Mucosa of descending colon (tissue), 3 donors: ENCODE data around the gene DDC. TPM values are rescaled to one million over a fixed set of nuclear protein-coding genes. Genes with fewer than 3 reads are reported as not detected.

Experiments
- ATAC-seq: fragments of 200-7000 bp; cut with Tn5 transposase; one replicate; pipeline ENCODE4 v1.9.1; 2020; ENCODE audit warnings: mild to moderate bottlenecking, moderate library complexity
- DNase-seq, 3 donors: peaks; one replicate each; pipeline ENCODE4 v3.0.0-alpha.2; 2020
- H3K36me3 ChIP-seq: fragments of 200-600 bp; one replicate; pipeline ENCODE4 v1.8.0; 2021; ENCODE audit warnings: low read depth, mild to moderate bottlenecking
- H3K4me1 ChIP-seq: fragments of 200-600 bp; one replicate; pipeline ENCODE4 v1.8.0; 2021; ENCODE audit warnings: low read depth, mild to moderate bottlenecking
- H3K4me3 ChIP-seq: fragments of 200-600 bp; one replicate; pipeline ENCODE4 v1.8.0; 2021; ENCODE audit warnings: mild to moderate bottlenecking
- H3K9me3 ChIP-seq: fragments of 200-600 bp; one replicate; pipeline ENCODE4 v1.8.0; 2021; ENCODE audit warnings: mild to moderate bottlenecking
- CTCF ChIP-seq: fragments of 200-600 bp; IDR thresholded peaks from one replicate; pipeline ENCODE4 v1.8.0; 2022; ENCODE audit warnings: antibody characterized with exemption, mild to moderate bottlenecking
- intact Hi-C, 2 donors: fragments of 100-400 bp; cut with DNase I in 1 of 2; cut with micrococcal nuclease in 1 of 2; formaldehyde crosslinking; loops; one replicate each; pipeline versions ENCODE4 v1.11.0 to v1.11.1; 2022; cut with DNase I, micrococcal nuclease
- total RNA-seq, 3 donors: library from RNA; stranded (reverse); fragmentation: NEBNext Ultra II Directional in 2 of 3; extraction: Animal tissue kit (Norgen Biotek cat#: 25700) in 2 of 3; gene quantifications; one replicate each; pipeline versions ENCODE4 v1.2.1 to v1.2.4, GENCODE V29; 2021 to 2023
- donor health status: DM: no; HTN: no; CAD: no; lungs with moderate emphysema.
- donor health status: DM: no; HTN: no; CAD: no.
- donor health status: DM: no; HTN: yes; CAD: no.

Gene DDC
- total RNA-seq, 3 donors from 2014 or later = 29.6 to 94.5 (median 74.4) TPM

GRCh38 chr7:50608196-50608906, 43.1 kb upstream of the DDC start:
- ATAC-seq (peak; percentile 55), DNase-seq (no peak)
- Histone ChIP-seq H3K9me3 (no peaks in the 10 kb centered on the region), H3K4me1 (no peaks in the 10 kb centered on the region), H3K36me3 (no peaks in the 10 kb centered on the region), H3K4me3 (no peak overlapping the region)
- intact Hi-C loops = no loop called here
- TF ChIP-seq CTCF = no peak

DNA sequence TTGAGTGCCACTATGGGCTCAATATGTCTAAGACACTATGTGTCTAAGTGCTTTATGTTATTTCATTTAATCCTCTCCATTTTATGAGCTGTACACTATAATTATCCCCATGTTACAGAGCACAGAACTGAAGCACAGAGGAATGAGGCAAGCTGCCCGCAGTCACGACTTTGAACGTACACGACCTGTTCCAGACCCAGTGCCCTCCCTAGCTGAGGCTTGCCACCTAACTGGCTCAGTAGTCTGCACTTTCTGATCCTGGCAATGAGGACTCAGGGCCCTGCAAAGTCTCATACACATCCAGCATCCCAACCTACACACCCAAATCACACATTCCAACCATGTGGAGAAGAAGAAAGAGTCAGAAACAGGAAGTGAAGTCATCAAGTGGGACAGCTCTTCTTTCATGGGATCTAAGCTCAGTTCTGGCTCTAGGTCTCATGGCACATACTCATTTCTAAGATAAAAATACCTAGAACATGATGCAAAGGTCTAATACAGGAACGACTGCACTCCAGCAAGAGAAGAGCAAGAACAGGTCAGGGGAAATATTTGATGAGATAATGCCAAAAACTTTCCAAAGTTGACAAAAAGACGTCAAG, 42.4 kb upstream of the DDC start:
- intact Hi-C loops = no loop called here
- Histone ChIP-seq H3K4me3 (no peak overlapping the region), H3K36me3 (no peaks in the 10 kb centered on the region), H3K9me3 (no peaks in the 10 kb centered on the region), H3K4me1 (no peaks in the 10 kb centered on the region)
- DNase-seq (no peak), ATAC-seq (no peak)
- no peak for TF ChIP-seq CTCF

- Histone ChIP-seq H3K9me3 (no peaks in the 10 kb centered on the region), H3K36me3 (no peaks in the 10 kb centered on the region), H3K4me1 (no peaks in the 10 kb centered on the region), H3K4me3 (no peak overlapping the region)
- no peak for TF ChIP-seq CTCF
- no peak for DNase-seq
- intact Hi-C loops = no loop called here
- ATAC-seq = no peak
Measured at GRCh38 chr7:50605059-50605458, 39.9 kb upstream of the DDC start.

DNA sequence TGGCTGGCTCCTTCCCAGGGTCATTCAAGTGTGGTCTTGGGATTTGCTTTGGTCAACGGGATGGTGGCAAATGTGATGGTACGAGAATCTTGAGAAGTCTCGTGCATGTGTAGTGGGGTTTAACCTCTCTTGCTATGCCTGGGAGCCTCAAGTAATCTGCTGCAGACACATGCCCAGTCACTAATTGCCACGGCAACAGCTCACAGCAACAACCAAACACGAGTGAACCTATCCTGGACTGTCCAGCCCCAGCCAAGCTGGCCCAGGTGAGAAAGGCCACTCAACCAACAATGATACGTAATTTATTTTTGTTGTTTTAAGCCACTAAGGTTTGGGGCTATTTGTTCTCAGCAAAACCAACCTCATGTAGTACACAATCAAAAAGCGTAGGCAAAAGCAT, 38.1 kb upstream of the DDC start:
- intact Hi-C loops = no loop called here
- H3K4me1 ChIP-seq = no peaks in the 10 kb centered on the region
- H3K9me3 ChIP-seq = no peaks in the 10 kb centered on the region
- TF ChIP-seq CTCF = no peak
- DNase-seq (no peak), ATAC-seq (no peak)
- H3K4me3 ChIP-seq = no peak overlapping the region
- no peaks in the 10 kb centered on the region for H3K36me3 ChIP-seq

DNA sequence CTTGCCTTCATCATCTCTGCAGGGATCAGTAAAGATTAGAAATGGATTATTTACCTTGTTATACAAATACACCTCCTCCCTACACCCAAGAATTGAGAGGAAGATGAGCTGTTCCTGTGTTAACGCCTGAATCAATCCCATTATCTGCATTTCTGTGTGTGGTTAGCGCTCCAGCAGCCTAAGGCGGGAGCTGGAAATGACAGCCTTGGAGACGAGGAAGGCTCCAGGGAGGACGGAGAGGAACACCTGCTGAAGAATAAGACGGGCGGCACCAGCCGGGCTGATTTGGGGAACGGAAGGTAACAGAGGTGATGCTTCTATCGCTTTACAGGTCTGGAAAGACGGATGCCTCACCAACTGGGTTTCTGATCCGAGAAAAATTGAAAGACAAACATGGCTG, 34.2 kb upstream of the DDC start:
- no peak for DNase-seq
- intact Hi-C loops = no loop called here
- Histone ChIP-seq H3K36me3 (no peaks in the 10 kb centered on the region), H3K4me3 (no peak overlapping the region), H3K9me3 (no peaks in the 10 kb centered on the region), H3K4me1 (no peaks in the 10 kb centered on the region)
- TF ChIP-seq CTCF = no peak
- ATAC-seq = no peak
